B cell (primary cell): ENCODE data around the gene TIMM17A.

Source experiments
- CTCF ChIP-seq: fragments of 200-600 bp; IDR thresholded peaks from one replicate; pipeline ENCODE4 v1.8.0; 2022; ENCODE audit warnings: antibody characterized with exemption, mild to moderate bottlenecking
- EZH2 ChIP-seq: IDR thresholded peaks from 2 replicates; pipeline ENCODE4 v1.6.1; 2012; ENCODE audit warnings: borderline replicate concordance, low read depth, mild to moderate bottlenecking, moderate library complexity, low read length; ENCODE audit not compliant: insufficient read depth, poor library complexity, severe bottlenecking

- TF ChIP-seq EZH2 (no peak), CTCF (no peak)
Measured at GRCh38 chr1:201982082-201982622, 26.8 kb downstream of the TIMM17A start.
